GM18907 (cell line): ENCODE data around the gene MBP.

Source experiments
- ATAC-seq: cut with Tn5 transposase; IDR thresholded peaks from one replicate; pipeline ENCODE4 v1.9.1; 2021; ENCODE audit warnings: mild to moderate bottlenecking, moderate library complexity; ENCODE audit not compliant: unreplicated experiment

The MBP gene

DNA sequence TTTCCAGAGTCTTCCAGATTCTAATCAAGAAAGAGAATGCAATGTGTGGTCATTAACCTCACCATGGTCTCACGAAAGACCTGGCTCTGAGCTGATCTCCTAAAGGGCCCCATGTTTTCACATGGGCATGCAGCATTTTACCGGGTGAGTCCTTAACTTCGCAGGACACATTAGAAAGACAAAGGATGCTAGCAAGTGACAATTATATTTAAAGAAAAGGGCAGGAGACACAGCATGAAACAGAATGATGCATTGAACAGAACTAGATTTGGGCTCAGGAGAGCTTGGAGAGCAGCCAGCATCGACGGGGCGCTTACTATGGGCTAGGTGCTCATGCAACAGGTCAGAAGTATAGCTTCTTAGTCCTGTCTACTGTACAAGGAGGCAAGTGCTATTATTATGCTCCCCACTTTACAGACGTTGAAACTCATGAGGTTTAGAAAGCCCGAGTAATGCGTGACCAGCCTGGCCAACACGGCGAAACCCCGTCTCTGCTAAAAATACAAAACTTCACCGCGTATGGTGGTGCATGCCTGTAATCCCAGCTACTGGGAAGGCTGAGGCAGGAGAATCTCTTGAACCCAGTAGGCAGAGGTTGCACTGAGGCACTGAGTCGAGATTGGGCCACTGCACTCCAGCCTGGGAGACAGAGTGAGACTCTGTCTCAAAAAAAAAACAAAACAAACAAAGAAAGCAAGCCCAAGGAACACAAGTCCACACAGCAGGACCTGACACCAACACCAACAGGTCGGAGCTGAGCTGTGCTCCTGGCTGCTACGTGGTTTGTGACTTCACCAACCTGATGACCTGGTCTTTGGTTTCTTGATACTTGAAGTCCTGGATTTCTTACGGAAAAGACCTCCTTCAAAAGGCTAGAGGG, 16.1 kb downstream of the MBP start:
- ATAC-seq, result no peak

DNA sequence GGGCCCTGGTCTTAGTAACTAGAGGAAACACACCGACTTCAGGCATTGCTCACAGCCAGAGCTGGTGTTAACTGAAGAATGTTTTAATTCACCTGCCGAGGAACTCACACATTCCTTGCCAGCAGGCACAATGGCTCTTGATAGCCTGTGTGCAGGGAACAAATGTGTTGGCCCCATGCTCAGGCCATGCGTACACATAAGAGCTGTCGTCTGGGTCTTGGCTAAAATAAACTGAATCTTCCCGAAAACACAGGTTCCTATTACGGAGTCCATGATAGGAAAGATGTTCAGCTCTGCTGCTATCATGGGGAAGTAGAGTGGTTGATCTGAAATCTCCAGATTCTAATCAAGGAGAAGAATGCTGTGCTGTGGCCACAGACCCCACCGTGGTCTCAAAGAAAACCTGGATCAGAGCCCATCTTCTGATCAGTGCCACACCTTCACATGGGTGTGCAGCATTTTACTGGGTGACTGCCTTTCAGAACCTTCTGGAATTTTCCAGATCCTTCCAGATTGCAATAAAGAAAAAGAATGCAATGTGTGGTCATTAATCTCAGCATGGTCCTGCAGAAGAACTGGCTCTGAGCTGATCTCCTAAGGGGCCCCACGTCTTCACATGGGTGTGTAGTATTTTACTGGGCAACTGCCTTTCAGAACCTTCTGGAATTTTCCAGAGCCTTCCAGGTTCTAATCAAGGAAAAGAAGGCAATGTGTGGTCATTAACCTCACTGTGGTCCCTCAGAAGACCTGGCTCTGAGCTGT, 17.2 kb downstream of the MBP start:
- peak; percentile 2 for ATAC-seq

DNA sequence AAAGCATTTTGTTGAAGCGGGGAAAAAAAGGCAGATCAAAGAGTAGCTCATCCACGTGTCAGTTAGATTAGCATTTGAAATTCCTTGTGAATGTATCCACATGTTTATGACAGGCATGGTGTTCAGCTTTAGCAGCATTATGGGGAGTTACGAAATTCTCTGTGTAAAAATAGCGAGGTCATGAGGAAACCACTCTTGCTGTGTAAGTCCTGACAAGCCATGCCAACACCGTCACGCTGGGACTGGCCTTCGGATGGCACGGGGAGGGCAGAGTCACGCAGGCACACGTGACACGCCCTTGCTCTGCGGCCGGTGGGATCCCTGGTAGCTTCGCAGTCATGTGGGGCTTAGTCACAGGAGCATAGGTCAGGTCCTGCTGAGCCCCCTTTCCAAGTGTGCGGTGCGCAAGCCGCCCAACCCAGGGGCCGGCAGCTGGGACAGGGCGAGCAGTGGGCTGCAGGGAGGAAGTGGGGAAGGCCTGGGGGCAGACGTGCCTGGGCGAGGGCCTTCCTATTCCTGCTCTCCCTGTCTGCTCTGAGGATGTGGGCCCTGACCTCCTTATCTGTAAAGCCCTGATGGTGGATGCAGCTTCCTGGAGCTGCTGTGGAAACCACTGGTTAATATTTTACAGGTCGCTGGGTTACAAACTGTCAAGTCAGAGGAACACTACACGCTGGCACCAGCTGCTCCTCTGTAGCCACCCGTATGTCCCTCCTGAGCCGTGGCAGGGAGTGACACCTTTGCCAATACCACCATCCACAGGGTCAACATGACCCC, 18.0 kb downstream of the MBP start:
- ATAC-seq, result peak; percentile 96

DNA sequence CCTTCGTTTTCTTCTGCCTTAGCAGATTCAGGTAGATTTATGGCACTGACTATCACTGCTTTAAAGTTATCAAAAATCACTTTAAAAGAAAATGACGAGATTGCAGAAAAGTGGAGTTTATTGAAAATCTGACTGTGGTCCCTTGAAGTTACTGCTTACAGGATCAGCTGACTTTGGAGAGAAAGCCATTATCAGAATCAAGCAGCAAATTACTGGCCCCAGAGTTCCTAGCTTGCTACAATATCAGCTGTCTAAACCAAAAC, 18.5 kb downstream of the MBP start:
- no peak for ATAC-seq

DNA sequence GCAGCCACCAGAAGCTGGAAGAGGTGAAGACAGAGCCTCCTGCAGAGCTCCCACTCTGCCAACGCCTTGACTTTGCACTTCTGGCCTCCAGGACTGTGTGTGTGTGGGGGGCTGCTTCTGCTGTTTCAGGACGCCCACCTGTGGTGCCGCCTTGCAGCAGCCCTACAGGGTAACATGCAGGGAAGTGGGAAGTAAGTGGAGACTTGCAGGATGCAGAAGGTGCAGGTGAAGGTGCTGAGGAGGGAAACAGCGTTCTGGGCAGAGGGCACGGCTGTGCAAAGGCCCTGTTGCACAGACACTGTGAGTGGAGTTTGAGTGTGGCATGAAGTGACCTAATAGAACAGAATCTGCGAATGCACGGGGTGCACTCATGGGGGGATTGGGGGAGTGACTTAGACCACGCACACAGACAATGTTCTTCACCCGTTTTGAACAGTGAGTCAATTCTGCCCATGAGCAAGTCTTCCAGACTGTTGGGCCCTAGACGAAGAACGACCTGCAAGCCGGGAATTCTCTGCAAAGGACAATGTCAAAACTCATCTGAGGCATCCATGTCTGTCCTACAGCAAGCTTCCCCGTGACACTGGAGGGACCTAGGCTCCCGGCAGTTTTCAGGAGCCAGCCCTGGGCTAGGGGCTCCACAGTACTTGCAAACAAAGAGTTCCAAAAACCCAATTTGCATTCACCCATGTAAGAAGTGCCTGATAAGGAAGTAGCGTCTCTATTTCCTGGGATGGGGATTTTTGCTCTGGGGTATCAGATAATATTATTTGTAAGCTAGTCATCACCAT, 19.0 kb downstream of the MBP start:
- ATAC-seq, result no peak

DNA sequence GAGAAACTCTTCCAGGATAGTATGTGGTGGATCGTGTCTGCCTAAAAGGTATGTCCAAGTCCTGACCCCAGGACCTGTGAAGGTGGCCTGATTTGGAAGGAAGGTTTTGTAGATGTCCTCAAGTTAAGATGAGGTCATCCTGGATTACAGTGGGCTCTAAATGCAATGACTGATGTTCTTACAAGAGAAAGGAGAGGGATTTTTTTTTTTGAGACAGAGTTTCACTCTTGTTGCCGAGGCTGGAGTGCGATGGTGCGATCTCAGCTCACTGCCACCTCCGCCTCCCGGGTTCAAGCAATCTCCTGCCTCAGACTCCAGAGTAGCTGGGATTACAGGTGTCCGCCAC, 19.9 kb downstream of the MBP start:
- ATAC-seq, result no peak

DNA sequence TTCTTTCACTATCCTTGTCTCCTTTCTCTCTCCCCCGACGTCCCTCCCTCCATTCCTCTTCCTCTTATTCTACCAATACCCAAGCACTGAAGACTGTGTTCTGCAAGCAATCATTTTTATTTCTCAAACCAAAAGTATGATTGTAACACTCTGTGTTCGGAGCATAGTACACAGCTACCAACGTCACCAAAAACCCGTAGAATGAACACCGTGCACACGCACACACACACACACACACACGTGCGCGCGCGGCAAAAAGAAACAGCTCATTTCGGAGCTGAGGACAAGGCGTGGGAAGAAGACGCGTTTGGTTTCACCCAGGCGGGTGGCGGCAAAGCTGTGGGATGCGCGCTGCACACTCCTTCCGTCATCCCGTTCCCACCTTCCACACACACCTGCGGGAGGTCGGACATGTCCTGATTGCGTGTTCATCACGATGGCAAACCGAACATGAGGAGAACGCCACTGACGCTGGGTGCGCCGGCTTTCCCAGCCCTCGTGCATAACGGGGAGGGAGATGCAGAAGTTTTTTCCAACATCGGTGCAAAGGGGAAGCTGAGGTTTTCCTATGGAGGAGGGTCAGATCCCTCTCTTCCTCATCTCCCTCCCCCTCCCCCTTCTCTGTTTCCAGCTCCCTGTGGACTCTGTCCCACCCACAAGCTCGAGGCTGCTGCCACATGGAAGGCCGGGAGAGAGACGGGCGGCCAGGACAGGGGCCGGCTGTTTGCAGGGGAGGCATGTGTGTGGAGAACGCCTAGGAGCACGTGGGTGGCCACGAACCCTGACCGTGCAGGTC, 20.4 kb downstream of the MBP start:
- no peak for ATAC-seq

DNA sequence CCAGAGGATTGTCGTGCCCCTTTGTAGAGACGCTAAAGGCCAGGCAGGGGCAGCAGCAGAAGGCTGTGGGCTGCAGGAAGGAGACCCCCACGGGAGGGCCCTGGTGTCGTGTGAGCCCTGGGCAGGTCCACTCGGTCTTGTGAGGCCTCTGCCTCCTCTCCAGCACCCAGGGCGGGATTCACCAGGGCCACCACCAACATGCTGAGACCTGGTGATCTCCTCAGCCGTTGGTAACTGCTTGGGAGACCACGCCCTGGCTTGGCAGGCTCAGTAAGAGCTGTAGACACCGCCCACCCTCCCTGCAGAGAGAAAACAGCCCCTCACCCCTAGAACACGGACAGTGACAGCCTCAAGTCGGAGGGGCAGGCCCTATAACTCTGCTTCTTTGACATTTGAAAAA, 21.1 kb downstream of the MBP start:
- no peak for ATAC-seq

DNA sequence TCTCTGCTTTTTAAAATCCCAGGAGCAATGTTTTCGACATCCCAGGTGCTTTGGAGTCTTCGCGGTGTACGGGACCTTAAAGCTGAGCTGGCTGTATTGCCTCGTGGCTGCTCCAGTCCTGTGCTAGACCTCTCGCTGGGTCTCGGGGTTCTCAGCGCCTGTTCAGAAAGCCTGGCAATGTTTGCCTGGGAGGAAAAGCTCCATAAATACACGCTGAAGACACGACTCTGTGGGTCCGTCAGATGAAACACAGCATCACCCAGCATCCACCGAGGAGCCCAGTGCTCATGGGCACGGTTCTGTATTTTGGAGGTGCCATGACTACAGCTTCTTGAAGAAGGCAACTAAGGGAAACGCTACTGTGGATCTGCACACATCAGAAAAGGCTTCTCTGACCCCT, 21.6 kb downstream of the MBP start:
- ATAC-seq, result no peak

DNA sequence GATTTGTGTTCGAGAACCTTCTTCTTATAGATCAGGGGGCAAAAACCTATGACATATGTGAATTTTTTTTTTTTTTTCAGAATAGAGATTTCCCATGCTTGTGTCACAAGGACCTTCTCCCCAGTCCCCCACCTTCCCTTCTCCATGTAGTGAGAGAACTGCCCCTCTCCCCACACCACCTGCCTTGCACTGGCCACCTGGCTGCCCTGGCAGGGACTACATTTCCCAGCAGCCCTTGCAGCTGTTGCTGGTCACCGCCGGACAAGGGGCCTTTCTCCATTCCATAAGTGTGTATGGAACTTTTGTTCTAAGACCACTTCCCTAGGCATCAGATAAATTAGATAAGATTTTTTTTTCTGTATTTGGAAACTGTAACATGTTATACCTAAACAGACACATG, 22.2 kb downstream of the MBP start:
- ATAC-seq, result no peak

DNA sequence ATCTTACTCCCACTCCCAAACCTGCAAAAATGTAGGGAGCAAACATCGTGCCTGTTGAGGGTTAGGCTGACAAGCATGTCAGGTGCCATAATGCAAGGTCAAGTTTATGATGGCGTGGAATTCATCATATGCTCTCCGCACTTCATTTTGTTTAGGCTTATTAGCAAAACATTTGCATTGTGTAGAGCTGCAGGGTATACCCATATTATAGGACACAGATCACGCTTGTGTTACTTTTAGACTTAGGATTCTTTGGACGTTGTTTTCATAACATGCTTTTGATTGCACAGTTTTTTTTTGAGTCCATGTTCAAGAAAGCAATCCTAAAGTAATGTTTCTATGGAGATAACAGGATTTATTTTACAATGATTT, 22.9 kb downstream of the MBP start:
- no peak for ATAC-seq

DNA sequence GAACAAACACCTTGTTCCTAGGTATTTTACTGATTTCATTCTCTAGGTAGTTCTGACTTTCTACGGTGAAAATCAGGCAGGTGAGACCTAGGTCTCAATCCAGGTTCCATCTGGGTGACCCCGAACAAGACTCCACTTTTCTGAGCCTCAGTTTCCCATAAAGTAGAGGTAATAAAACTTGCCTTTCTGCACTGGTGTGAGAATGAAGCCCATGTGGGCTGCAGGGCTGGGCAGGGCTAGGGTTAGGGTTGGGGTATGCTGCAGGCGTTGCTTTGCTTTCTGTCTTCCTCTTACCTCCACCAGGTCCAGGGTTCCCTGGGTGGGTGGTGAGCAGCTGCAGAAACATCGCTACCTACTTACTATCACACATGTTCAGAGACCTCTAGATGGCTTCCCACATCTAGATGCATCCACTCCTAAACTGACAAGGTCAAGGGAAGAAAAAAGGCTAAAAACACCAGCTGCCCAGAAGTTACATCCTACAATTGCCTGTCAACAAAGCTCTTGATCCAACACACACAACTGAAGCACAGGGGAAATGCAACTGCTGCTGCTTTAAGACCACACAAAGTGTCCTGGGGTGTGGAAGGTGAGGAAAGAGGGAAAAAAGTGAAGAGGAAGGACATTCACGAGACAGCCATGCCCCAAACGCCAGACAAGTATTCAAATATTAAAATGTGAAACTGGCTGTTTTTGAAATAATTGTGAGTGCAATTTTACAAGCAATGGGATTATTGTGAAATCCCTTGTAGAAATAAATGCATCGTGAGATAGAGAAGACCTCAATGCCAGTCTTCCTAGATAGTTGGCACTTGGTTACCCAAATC, 23.5 kb downstream of the MBP start:
- no peak for ATAC-seq

DNA sequence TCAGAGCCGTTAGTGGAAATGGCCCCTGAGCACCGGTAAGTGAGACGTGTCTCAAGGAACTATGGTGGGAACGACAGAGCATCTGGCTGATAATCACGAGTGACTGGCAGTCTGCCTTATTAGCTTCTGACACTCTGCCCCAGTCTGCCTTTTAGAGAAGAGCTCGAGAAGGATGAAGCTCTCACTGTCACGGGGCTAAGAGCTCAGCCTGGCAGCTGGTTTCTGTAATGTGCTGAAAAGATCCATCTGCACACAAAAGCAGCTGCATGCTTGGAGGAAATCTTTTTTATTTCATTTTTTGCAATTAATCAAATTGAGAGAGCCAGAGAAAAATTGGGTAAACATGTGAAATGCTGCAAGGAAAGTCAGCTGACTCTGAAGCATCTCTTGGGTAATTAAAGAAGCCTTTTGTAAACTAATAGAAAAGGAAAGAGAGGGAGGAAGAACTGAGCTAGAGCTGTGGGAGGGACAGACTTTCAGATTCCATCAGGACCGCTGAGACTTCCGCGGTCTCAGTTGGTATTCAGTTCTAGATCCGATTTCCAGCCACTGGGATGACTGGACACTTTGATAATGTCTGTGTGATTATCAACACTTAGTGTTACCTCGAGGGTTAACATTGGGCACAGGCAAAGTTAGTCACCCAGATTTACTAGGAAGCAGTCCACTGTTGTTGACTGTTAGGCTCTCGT, 24.4 kb downstream of the MBP start:
- ATAC-seq, result peak; percentile 56

DNA sequence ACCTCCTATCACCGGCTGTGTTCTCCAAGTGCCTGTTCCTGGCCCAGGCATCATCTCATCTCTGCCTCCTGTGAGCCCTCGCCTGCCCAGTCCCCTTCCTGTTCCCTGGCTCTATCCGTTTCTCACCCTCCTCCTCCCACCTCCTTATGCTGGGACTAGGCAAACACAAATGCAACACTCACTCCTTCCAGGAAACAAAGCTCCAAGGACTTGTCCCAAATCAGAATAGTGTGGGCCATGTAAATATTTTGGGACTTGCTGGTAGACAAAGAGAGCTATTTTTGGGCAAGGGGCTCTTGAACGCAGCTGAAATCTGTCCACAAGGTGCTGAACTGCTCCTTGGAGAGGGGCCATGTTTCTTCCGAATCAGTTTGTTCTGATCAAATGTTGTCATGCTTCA, 25.3 kb downstream of the MBP start:
- ATAC-seq, result no peak

DNA sequence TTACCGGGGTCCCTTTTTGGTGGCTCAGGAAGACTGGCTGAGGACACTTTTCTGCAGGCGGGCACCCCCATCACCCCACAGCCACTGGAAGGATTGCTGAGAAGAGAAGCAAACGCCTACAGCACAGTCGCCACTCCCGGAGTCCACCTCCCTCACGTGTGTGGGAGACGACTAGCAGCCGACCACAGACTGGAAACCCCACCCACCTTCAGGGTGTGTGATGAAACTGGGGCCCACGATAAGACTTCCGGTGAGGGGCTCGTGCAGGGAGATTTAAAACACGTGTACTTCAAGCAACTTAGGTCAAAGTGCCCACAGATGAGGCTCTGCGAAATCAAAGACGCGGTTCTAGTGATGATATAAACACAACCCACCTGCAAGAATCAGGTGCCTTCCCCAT, 26.3 kb downstream of the MBP start:
- ATAC-seq, result no peak

DNA sequence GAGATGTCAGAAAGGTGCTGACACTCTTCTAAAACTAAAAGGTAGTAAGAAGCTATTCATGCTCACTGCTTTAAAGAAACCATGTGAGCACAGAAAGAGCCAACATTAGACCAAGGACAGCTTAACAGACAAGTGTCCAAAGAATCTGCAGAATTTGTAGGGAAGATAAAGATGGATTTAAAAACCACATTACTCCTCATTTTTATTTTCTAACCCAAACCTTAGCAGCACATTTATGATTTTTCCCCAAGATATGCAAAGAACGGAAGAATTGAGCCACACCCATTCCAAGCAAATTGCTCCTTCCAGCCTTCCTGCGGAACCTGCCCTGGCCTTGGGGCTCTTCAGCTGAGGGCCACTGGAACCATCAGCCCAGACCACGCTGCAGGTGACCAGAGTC, 26.9 kb downstream of the MBP start:
- ATAC-seq, result no peak

DNA sequence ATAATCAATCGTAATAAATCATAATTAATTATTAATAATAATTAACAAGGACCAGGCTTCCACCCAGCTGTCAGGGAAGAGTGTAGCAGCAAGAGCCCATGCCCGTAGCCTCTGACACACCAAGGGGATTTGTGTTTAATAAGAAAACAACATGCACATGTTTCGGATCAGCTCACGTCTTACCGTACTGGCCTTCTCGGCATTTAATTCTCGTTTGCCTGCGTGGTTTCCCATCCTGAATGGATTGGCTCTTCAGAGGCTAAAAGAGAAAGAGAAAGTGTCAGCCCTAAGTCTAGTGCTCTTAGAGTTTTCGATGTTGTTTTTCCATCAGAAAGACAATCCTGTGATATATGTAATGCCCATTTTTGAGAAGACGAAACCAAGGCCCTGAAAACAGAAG, 27.6 kb downstream of the MBP start:
- no peak for ATAC-seq

DNA sequence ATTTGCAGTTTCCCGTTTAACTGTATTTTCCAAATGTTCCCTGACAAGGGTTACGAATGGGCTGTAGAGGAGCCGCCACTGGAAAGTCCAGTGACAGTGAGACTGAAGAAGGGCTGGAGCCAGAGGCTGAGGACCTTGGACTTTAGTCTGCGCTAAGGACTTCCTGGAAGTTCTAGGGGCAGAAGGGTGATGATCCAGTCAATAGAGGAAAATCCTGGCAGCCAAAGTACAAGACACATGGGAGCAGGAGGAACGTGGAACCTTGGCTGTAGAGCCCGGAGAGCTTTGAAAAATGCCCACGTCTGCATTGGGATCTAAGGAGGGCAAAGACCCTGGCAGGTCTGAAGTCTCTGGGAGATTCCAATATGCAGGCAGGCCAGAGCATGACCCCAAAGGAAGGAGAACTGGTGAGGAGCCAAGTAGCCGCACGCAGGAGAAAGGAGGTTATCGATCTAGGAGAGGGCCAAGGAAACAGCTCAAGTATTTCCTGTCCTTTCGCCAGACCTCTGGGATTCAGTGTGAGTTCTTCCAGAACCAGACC, 28.5 kb downstream of the MBP start:
- no peak for ATAC-seq
